Suprapubic skin (tissue), 4 donors: ENCODE data around the gene RCAN2. TPM values are rescaled to one million over a fixed set of nuclear protein-coding genes. Genes with fewer than 3 reads are reported as not detected.

Source experiments
- DNase-seq, 2 donors: peaks; one replicate each; pipeline ENCODE4 v3.0.0-alpha.2; 2019; ENCODE audit warnings: low spot score in 2 of 2
- H3K27ac ChIP-seq: fragments of 200-600 bp; sonication (generic); one replicate; pipeline ENCODE4 v1.5.1; 2019
- H3K27me3 ChIP-seq: fragments of 200-600 bp; sonication (generic); one replicate; pipeline ENCODE4 v1.5.1; 2019
- H3K36me3 ChIP-seq: fragments of 200-600 bp; sonication (generic); one replicate; pipeline ENCODE4 v1.5.1; 2019
- H3K4me1 ChIP-seq: fragments of 200-600 bp; sonication (generic); one replicate; pipeline ENCODE4 v1.5.1; 2019
- H3K4me3 ChIP-seq: fragments of 200-600 bp; sonication (generic); one replicate; pipeline ENCODE4 v1.5.1; 2019; ENCODE audit warnings: mild to moderate bottlenecking
- H3K9me3 ChIP-seq: fragments of 200-600 bp; sonication (generic); one replicate; pipeline ENCODE4 v1.5.1; 2019
- CTCF ChIP-seq, 2 donors: fragments of 200-600 bp in 1 of 2; fragments of 450-650 bp in 1 of 2; sonication (generic) in 1 of 2; IDR thresholded peaks; one replicate each; pipeline ENCODE4 v1.5.1; 2016 to 2019; ENCODE audit warnings: antibody characterized with exemption in 2 of 2, mild to moderate bottlenecking in 1 of 2, moderate library complexity in 1 of 2
- EP300 ChIP-seq: sonication (generic); formaldehyde crosslinking; IDR thresholded peaks from one replicate; pipeline ENCODE4 v1.6.1; 2017; ENCODE audit warnings: antibody characterized with exemption
- POLR2A ChIP-seq, 2 donors: fragments of 450-650 bp; IDR thresholded peaks; one replicate each; pipeline ENCODE4 v1.6.1; 2017; ENCODE audit warnings: antibody characterized with exemption in 2 of 2, mild to moderate bottlenecking in 2 of 2, moderate library complexity in 2 of 2
- POLR2AphosphoS5 ChIP-seq, 3 donors: sonication (generic); formaldehyde crosslinking; IDR thresholded peaks; one replicate each; pipeline ENCODE4 v1.6.1; 2017; ENCODE audit warnings: antibody characterized with exemption in 3 of 3
- WGBS: methylation state at CpG from one replicate; pipeline ENCODE4 v1.1.5; 2018; 5-methylcytosine and 5-hydroxymethylcytosine counted together
- total RNA-seq, 4 donors: library from RNA; depleted of rRNA; stranded (reverse); fragments of >200 nt; gene quantifications; one replicate each; pipeline ENCODE4 v1.1.0, GENCODE V29; 2016

The RCAN2 gene
- total RNA-seq, 4 donors from 2014 or later: 6.7 to 15.3 (median 13.8) TPM

GRCh38 chr6:46289898-46290297, 201.4 kb downstream of the RCAN2 start:
- Histone ChIP-seq H3K4me1 (no peaks in the 10 kb centered on the region), H3K36me3 (no peaks in the 10 kb centered on the region), H3K27ac (no peak overlapping the region), H3K9me3 (no peaks in the 10 kb centered on the region), H3K27me3 (no peaks in the 10 kb centered on the region), H3K4me3 (no peak overlapping the region)
- no peak for DNase-seq
- WGBS: 89% methylated on average over 2 of the region's 2 CpGs
- TF ChIP-seq POLR2A (IDR thresholded peaks at IDR 0.05) (no peak), CTCF (IDR thresholded peaks at IDR 0.05) (no peak), EP300 (no peak), POLR2AphosphoS5 (IDR thresholded peaks at IDR 0.05) (no peak)

GRCh38 chr6:46288835-46289234, 202.4 kb downstream of the RCAN2 start:
- no peaks in the 10 kb centered on the region for H3K4me1 ChIP-seq
- TF ChIP-seq CTCF (IDR thresholded peaks at IDR 0.05) (no peak), EP300 (no peak), POLR2AphosphoS5 (IDR thresholded peaks at IDR 0.05) (no peak), POLR2A (IDR thresholded peaks at IDR 0.05) (no peak)
- 66% methylated on average over 3 of the region's 3 CpGs for WGBS
- no peaks in the 10 kb centered on the region for H3K27me3 ChIP-seq
- no peak for DNase-seq
- no peaks in the 10 kb centered on the region for H3K36me3 ChIP-seq
- H3K4me3 ChIP-seq: no peak overlapping the region
- no peak overlapping the region for H3K27ac ChIP-seq
- H3K9me3 ChIP-seq: no peaks in the 10 kb centered on the region

GRCh38 chr6:46287681-46288080, 203.6 kb downstream of the RCAN2 start:
- DNase-seq: no peak
- TF ChIP-seq EP300: no peak
- TF ChIP-seq POLR2AphosphoS5 (IDR thresholded peaks at IDR 0.05): no peak
- no peak for TF ChIP-seq POLR2A (IDR thresholded peaks at IDR 0.05)
- TF ChIP-seq CTCF (IDR thresholded peaks at IDR 0.05): no peak
- H3K4me3 ChIP-seq: no peak overlapping the region
- H3K27ac ChIP-seq: no peak overlapping the region
- no peaks in the 10 kb centered on the region for H3K27me3 ChIP-seq
- no peaks in the 10 kb centered on the region for H3K4me1 ChIP-seq
- no peaks in the 10 kb centered on the region for H3K36me3 ChIP-seq
- WGBS: 88% methylated on average over 5 of the region's 5 CpGs
- no peaks in the 10 kb centered on the region for H3K9me3 ChIP-seq

- Histone ChIP-seq H3K4me1 (no peaks in the 10 kb centered on the region), H3K27me3 (no peaks in the 10 kb centered on the region), H3K4me3 (no peak overlapping the region), H3K9me3 (no peaks in the 10 kb centered on the region), H3K27ac (no peak overlapping the region), H3K36me3 (no peaks in the 10 kb centered on the region)
- DNase-seq: no peak
- TF ChIP-seq EP300: no peak
- no peak for TF ChIP-seq POLR2A (IDR thresholded peaks at IDR 0.05)
- no peak for TF ChIP-seq CTCF (IDR thresholded peaks at IDR 0.05)
- TF ChIP-seq POLR2AphosphoS5 (IDR thresholded peaks at IDR 0.05): no peak
- 91% methylated on average over 2 of the region's 2 CpGs for WGBS
Observed at GRCh38 chr6:46287043-46287442, 204.2 kb downstream of the RCAN2 start.

GRCh38 chr6:46284475-46284874, 206.8 kb downstream of the RCAN2 start:
- no peak for TF ChIP-seq POLR2AphosphoS5 (IDR thresholded peaks at IDR 0.05)
- no peak for TF ChIP-seq CTCF (IDR thresholded peaks at IDR 0.05)
- TF ChIP-seq POLR2A (IDR thresholded peaks at IDR 0.05): no peak
- TF ChIP-seq EP300: no peak
- Histone ChIP-seq H3K27ac (no peak overlapping the region), H3K4me3 (no peak overlapping the region), H3K36me3 (no peaks in the 10 kb centered on the region), H3K9me3 (no peaks in the 10 kb centered on the region), H3K27me3 (no peaks in the 10 kb centered on the region), H3K4me1 (no peaks in the 10 kb centered on the region)
- 73% methylated on average over 2 of the region's 2 CpGs for WGBS
- no peak for DNase-seq
